Measurements from ENCODE around the gene ZNF474. TPM values are rescaled to one million over a fixed set of nuclear protein-coding genes. Genes with fewer than 3 reads are reported as not detected.

Gene ZNF474
- under 1 TPM in 1 of 2 experiments, not detected in 1; 0.28 TPM for total RNA-seq
- polyA plus RNA-seq (2013, experiment 1 of 2), result 0.09 TPM
- 0.26 TPM for polyA plus RNA-seq (2013, experiment 2 of 2)
- total RNA-seq, result 0 to 0.55 (median 0.08) reads per million in 172 experiments

DNA sequence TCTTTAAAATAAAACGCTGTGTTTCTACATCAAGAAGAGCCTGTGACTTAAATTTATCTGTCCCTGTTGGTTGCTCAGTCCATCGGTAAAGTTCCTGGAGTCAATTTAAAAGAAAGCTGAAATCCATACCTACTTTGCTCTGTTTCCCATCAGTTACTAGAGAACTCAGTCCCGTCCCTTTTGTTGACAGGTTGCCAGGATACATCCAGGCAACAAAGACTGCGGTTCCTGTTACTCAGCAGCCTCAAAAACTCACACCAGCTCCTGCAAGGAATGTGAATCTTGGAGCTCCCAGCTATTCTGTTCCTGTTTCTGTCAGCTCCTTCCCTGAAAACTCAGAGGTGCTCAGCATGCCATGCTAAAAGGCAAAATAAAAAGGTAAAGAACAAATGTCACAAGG lies at the start of gene ZNF474:
Gene ZNF474 (plus strand): TSS at position 241 of the 400 bp plus-strand sequence. CDS start 22,445 bp downstream, outside the sequence.
- no peak within 1 kb of the TSS for H3K27ac ChIP-seq (ENCODE audit: low read depth in 1 of 2, low read length in 2 of 2)
- H3K4me1 ChIP-seq (ENCODE audit: insufficient read depth, low read length), result no peaks in the 10 kb centered on the region
- POLR2A ChIA-PET, result no interaction called here
- Mint-ChIP-seq H3K27me3 (no peaks in the 10 kb centered on the region), H3K27ac (no peak within 1 kb of the TSS), H3K4me3 (no peak within 1 kb of the TSS), H3K36me3 (ENCODE audit: low read depth) (no peaks in the 10 kb centered on the region), H3K4me1 (ENCODE audit: low read depth) (no peaks in the 10 kb centered on the region), H3K9me3 (no peaks in the 10 kb centered on the region)
- no peaks in the 10 kb centered on the region for H3K27me3 ChIP-seq (ENCODE audit: control insufficient read depth in 1 of 2, insufficient read depth in 2 of 2, low read length in 2 of 2)
- intact Hi-C loops (cut with DNase I, micrococcal nuclease), result no loop called here
- H3K9me3 ChIP-seq (ENCODE audit: control insufficient read depth in 1 of 2, insufficient read depth in 1 of 2, low read length in 2 of 2), result no peaks in the 10 kb centered on the region
- TF ChIP-seq, protein P1, sequence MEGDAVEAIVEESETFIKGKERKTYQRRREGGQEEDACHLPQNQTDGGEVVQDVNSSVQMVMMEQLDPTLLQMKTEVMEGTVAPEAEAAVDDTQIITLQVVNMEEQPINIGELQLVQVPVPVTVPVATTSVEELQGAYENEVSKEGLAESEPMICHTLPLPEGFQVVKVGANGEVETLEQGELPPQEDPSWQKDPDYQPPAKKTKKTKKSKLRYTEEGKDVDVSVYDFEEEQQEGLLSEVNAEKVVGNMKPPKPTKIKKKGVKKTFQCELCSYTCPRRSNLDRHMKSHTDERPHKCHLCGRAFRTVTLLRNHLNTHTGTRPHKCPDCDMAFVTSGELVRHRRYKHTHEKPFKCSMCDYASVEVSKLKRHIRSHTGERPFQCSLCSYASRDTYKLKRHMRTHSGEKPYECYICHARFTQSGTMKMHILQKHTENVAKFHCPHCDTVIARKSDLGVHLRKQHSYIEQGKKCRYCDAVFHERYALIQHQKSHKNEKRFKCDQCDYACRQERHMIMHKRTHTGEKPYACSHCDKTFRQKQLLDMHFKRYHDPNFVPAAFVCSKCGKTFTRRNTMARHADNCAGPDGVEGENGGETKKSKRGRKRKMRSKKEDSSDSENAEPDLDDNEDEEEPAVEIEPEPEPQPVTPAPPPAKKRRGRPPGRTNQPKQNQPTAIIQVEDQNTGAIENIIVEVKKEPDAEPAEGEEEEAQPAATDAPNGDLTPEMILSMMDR (IDR thresholded peaks at IDR 0.05), result no peak
- no peak for ATAC-seq (ENCODE audit: poor library complexity)
- DNase-seq, result no peak
- H3K4me3 ChIP-seq (ENCODE audit: low read length), result no peak within 1 kb of the TSS
- H3K36me3 ChIP-seq (ENCODE audit: insufficient read depth, low read length), result no peaks in the 10 kb centered on the region
- CTCF ChIA-PET, result no interaction called here

DNA sequence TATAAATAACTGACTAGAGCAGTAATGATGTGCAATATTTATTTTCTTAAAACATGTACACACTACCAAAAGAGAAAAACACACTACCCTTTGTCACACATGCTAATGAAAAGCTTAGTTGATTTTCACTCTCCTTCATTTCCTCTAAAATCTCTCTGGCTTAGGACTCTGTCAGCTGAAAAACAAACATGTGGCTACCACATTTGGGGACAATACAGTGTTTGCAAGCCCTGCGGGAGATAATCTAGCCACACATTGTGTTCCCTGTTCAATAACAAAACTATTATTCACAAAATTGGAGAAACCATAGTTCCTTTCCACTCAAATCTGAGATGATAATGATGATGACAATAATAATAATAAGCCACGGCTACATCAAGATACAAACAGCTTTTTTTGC lies 47.8 kb upstream of the ZNF474 start:
- H3K27ac ChIP-seq (ENCODE audit: low read depth in 1 of 2, low read length in 2 of 2), result no peak overlapping the region
- no peaks in the 10 kb centered on the region for H3K36me3 ChIP-seq (ENCODE audit: insufficient read depth, low read length)
- TF ChIP-seq, protein P1 (IDR thresholded peaks at IDR 0.05), result no peak
- no peaks in the 10 kb centered on the region for H3K9me3 Mint-ChIP-seq
- DNase-seq (no peak), ATAC-seq (ENCODE audit: poor library complexity) (no peak)
- no peak overlapping the region for H3K27ac Mint-ChIP-seq
- no peak overlapping the region for H3K4me3 ChIP-seq (ENCODE audit: low read length)
- intact Hi-C loops (cut with DNase I, micrococcal nuclease), result no loop called here
- no peaks in the 10 kb centered on the region for H3K36me3 Mint-ChIP-seq (ENCODE audit: low read depth)
- no peak overlapping the region for H3K4me3 Mint-ChIP-seq
- peaks cover 13% of the 10 kb centered on the region for H3K4me1 Mint-ChIP-seq (ENCODE audit: low read depth)
- H3K27me3 Mint-ChIP-seq, result peaks cover 39% of the 10 kb centered on the region
- peaks cover 21 to 39% of the 10 kb centered on the region in 2 experiments for H3K27me3 ChIP-seq (ENCODE audit: control insufficient read depth in 1 of 2, insufficient read depth in 2 of 2, low read length in 2 of 2)
- peaks cover 17% of the 10 kb centered on the region for H3K4me1 ChIP-seq (ENCODE audit: insufficient read depth, low read length)
- H3K9me3 ChIP-seq (ENCODE audit: control insufficient read depth in 1 of 2, insufficient read depth in 1 of 2, low read length in 2 of 2), result peaks cover 0 to 15% of the 10 kb centered on the region in 2 experiments
- ChIA-PET POLR2A (no interaction called here), CTCF (no interaction called here)

DNA sequence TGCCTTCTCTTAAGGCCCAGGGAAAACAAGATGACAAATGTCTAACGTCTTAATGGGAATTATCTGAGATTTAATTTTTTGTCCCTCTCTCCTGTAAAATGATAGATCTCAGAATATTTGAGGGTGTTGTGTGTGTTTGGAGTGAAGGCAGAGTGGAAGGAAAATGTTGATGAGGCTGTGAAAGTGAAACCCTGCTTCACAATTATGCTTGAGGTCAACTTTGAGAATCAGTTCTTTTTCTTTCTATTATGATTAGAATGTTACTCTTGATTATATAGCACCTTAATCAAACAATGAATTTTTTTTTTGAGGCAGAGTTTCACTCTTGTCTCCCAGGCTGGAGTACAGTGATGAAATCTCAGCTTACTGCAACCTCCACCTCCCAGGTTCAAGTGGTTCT lies 45.8 kb upstream of the ZNF474 start:
- intact Hi-C loops (cut with DNase I, micrococcal nuclease), result no loop called here
- Histone ChIP-seq H3K27me3 (ENCODE audit: control insufficient read depth in 1 of 2, insufficient read depth in 2 of 2, low read length in 2 of 2) (peaks cover 5 to 19% of the 10 kb centered on the region in 2 experiments), H3K4me1 (ENCODE audit: insufficient read depth, low read length) (no peaks in the 10 kb centered on the region), H3K36me3 (ENCODE audit: insufficient read depth, low read length) (no peaks in the 10 kb centered on the region), H3K9me3 (ENCODE audit: control insufficient read depth in 1 of 2, insufficient read depth in 1 of 2, low read length in 2 of 2) (no peaks in the 10 kb centered on the region), H3K27ac (ENCODE audit: low read depth in 1 of 2, low read length in 2 of 2) (no peak overlapping the region), H3K4me3 (ENCODE audit: low read length) (no peak overlapping the region)
- CTCF ChIA-PET, result no interaction called here
- Mint-ChIP-seq H3K4me1 (ENCODE audit: low read depth) (no peaks in the 10 kb centered on the region), H3K9me3 (no peaks in the 10 kb centered on the region), H3K36me3 (ENCODE audit: low read depth) (no peaks in the 10 kb centered on the region), H3K4me3 (no peak overlapping the region), H3K27ac (no peak overlapping the region), H3K27me3 (peaks cover 23% of the 10 kb centered on the region)
- TF ChIP-seq, protein P1 (IDR thresholded peaks at IDR 0.05), result no peak
- DNase-seq (no peak), ATAC-seq (ENCODE audit: poor library complexity) (no peak)
- POLR2A ChIA-PET, result no interaction called here

Measured in CD4-positive, alpha-beta T cell (primary cell).